ENCODE results near the gene SNCA. TPM values are rescaled to one million over a fixed set of nuclear protein-coding genes. Genes with fewer than 3 reads are reported as not detected.

The SNCA gene
- total and polyA plus RNA-seq, 2 donors (not counting 1 experiment from before 2014, with no cell fraction given): 0.95 to 6.8 TPM

GRCh38 chr4:89681219-89681618, 155.7 kb downstream of the SNCA start:
- H3K79me2 ChIP-seq (ENCODE audit: control insufficient read depth, insufficient read depth, low read length): no peaks in the 10 kb centered on the region
- DNase-seq (ENCODE audit: low read depth in 2 of 2): no peak
- no peaks in the 10 kb centered on the region for H3K9me3 ChIP-seq (ENCODE audit: control insufficient read depth, insufficient read depth, low read depth, low read length)
- no peaks in the 10 kb centered on the region for H4K20me1 ChIP-seq (ENCODE audit: control insufficient read depth, extremely low read depth, insufficient read depth, low read length)
- no peak for TF ChIP-seq CTCF (conservative IDR thresholded peaks at IDR 0.05 in 1 of 2, IDR thresholded peaks at IDR 0.05 in 1 of 2; ENCODE audit: low read depth in 1 of 2, low read length in 2 of 2)
- no peak for TF ChIP-seq EZH2 (IDR thresholded peaks at IDR 0.05; ENCODE audit: low read length, missing control alignments)
- no peaks in the 10 kb centered on the region for H3K36me3 ChIP-seq (ENCODE audit: control insufficient read depth, insufficient read depth, low read length)
- no peak overlapping the region for H3K4me3 ChIP-seq (replicated peaks in 1 of 4; ENCODE audit: control extremely low read depth in 1 of 4, insufficient read depth in 1 of 4, low read depth in 3 of 4, low read length in 4 of 4)
- no peak overlapping the region for H3K27ac ChIP-seq (ENCODE audit: insufficient read depth, low read length)
- no peaks in the 10 kb centered on the region for H3K4me1 ChIP-seq (ENCODE audit: control insufficient read depth, extremely low read depth, insufficient read depth, low read length)
- H3K9ac ChIP-seq (ENCODE audit: insufficient read depth, low read length): no peak overlapping the region
- no peaks in the 10 kb centered on the region for H3K27me3 ChIP-seq (ENCODE audit: control insufficient read depth, insufficient read depth, low read length)
- H2AFZ ChIP-seq (ENCODE audit: low read length): no peak overlapping the region
- no peak overlapping the region for H3K4me2 ChIP-seq (ENCODE audit: extremely low read depth, insufficient read depth, low read length)

- Histone ChIP-seq H4K20me1 (ENCODE audit: control insufficient read depth, extremely low read depth, insufficient read depth, low read length) (no peaks in the 10 kb centered on the region), H3K9me3 (ENCODE audit: control insufficient read depth, insufficient read depth, low read depth, low read length) (no peaks in the 10 kb centered on the region), H3K4me3 (replicated peaks in 1 of 4; ENCODE audit: control extremely low read depth in 1 of 4, insufficient read depth in 1 of 4, low read depth in 3 of 4, low read length in 4 of 4) (no peak overlapping the region), H3K9ac (ENCODE audit: insufficient read depth, low read length) (no peak overlapping the region), H3K36me3 (ENCODE audit: control insufficient read depth, insufficient read depth, low read length) (no peaks in the 10 kb centered on the region), H2AFZ (ENCODE audit: low read length) (no peak overlapping the region), H3K27ac (ENCODE audit: insufficient read depth, low read length) (no peak overlapping the region), H3K79me2 (ENCODE audit: control insufficient read depth, insufficient read depth, low read length) (no peaks in the 10 kb centered on the region), H3K4me2 (ENCODE audit: extremely low read depth, insufficient read depth, low read length) (no peak overlapping the region), H3K4me1 (ENCODE audit: control insufficient read depth, extremely low read depth, insufficient read depth, low read length) (no peaks in the 10 kb centered on the region), H3K27me3 (ENCODE audit: control insufficient read depth, insufficient read depth, low read length) (no peaks in the 10 kb centered on the region)
- TF ChIP-seq CTCF (conservative IDR thresholded peaks at IDR 0.05 in 1 of 2, IDR thresholded peaks at IDR 0.05 in 1 of 2; ENCODE audit: low read depth in 1 of 2, low read length in 2 of 2): no peak
- no peak for TF ChIP-seq EZH2 (IDR thresholded peaks at IDR 0.05; ENCODE audit: low read length, missing control alignments)
- DNase-seq (ENCODE audit: low read depth in 2 of 2): no peak
Measured at GRCh38 chr4:89674876-89675459, 162.0 kb downstream of the SNCA start.

Other genes with a start within 250 kb of the SNCA start
- under 0.01 TPM in 2 replicates for gene MMRN1, start 57.7 kb upstream of the SNCA start, total RNA-seq
- not detected in 2 replicates for gene MMRN1, start 57.7 kb upstream of the SNCA start, polyA plus RNA-seq

All from fibroblast of lung (primary cell).